HG03521 (cell line): ENCODE data around the gene MBTPS1.

Source experiments
- ATAC-seq: cut with Tn5 transposase; IDR thresholded peaks from one replicate; pipeline ENCODE4 v1.9.1; 2021; ENCODE audit warnings: mild to moderate bottlenecking, moderate library complexity; ENCODE audit not compliant: unreplicated experiment

The MBTPS1 gene

GRCh38 chr16:84104231-84104630 lies 12.5 kb downstream of the MBTPS1 start:
- no peak for ATAC-seq

- ATAC-seq = no peak
These were observed 13.1 kb downstream of the MBTPS1 start for GRCh38 chr16:84103678-84104077.

GRCh38 chr16:84098939-84099338 lies 17.8 kb downstream of the MBTPS1 start:
- no peak for ATAC-seq

GRCh38 chr16:84096447-84097005 lies 20.2 kb downstream of the MBTPS1 start:
- no peak for ATAC-seq

- ATAC-seq = no peak
These were observed 21.3 kb downstream of the MBTPS1 start for GRCh38 chr16:84095466-84095865.

GRCh38 chr16:84093879-84094270 lies 22.9 kb downstream of the MBTPS1 start:
- no peak for ATAC-seq

- no peak for ATAC-seq
These were observed 23.4 kb downstream of the MBTPS1 start for GRCh38 chr16:84093120-84093878.

GRCh38 chr16:84091460-84091859 lies 25.3 kb downstream of the MBTPS1 start:
- no peak for ATAC-seq

GRCh38 chr16:84090211-84090610 lies 26.5 kb downstream of the MBTPS1 start:
- ATAC-seq = no peak

- peak; percentile 81 for ATAC-seq
These were observed 27.9 kb downstream of the MBTPS1 start for GRCh38 chr16:84088695-84089395.

GRCh38 chr16:84087466-84088151 lies 29.1 kb downstream of the MBTPS1 start:
- ATAC-seq = no peak

- ATAC-seq = no peak
These were observed 29.7 kb downstream of the MBTPS1 start for GRCh38 chr16:84087001-84087400.

- no peak for ATAC-seq
These were observed 30.4 kb downstream of the MBTPS1 start for GRCh38 chr16:84086341-84086740.

- ATAC-seq = no peak
These were observed 31.0 kb downstream of the MBTPS1 start for GRCh38 chr16:84085773-84086172.

GRCh38 chr16:84085271-84085667 lies 31.5 kb downstream of the MBTPS1 start:
- no peak for ATAC-seq

GRCh38 chr16:84084570-84085270 lies 32.0 kb downstream of the MBTPS1 start:
- ATAC-seq = no peak

GRCh38 chr16:84082835-84083569 lies 33.7 kb downstream of the MBTPS1 start:
- ATAC-seq = no peak

- ATAC-seq = no peak
These were observed 34.6 kb downstream of the MBTPS1 start for GRCh38 chr16:84082110-84082509.

GRCh38 chr16:84081446-84081989 lies 35.2 kb downstream of the MBTPS1 start:
- no peak for ATAC-seq

GRCh38 chr16:84080813-84081212 lies 35.9 kb downstream of the MBTPS1 start:
- ATAC-seq = no peak
